Nephron (organoid): ENCODE measurements around the gene CIT.
A peak's percentile ranks its signal among the peaks of the same experiment; 100 is the strongest.
"Not testable (repeated sequence)": the region's sequence is repeated elsewhere in the genome, so short reads cannot be mapped to it uniquely, and the experiment has no call there.

Experiments
- H3K27ac Mint-ChIP-seq, 3 experiments: 2 replicates each; pipeline ENCODE4 v1.8.0; 2020; ENCODE audit warnings: mixed read lengths in 3 of 3, mild to moderate bottlenecking in 2 of 3, moderate library complexity in 1 of 3
- H3K27me3 Mint-ChIP-seq: 2 replicates; pipeline ENCODE4 v1.8.0; 2021; ENCODE audit warnings: low read depth, mild to moderate bottlenecking, moderate library complexity, mixed read lengths
- H3K36me3 Mint-ChIP-seq: 2 replicates; pipeline ENCODE4 v1.8.0; 2020; ENCODE audit warnings: low read depth, mixed read lengths
- H3K4me1 Mint-ChIP-seq: 2 replicates; pipeline ENCODE4 v1.8.0; 2020; ENCODE audit warnings: mixed read lengths
- H3K4me3 Mint-ChIP-seq, 3 experiments: 2 replicates each; pipeline ENCODE4 v1.8.0; 2020; ENCODE audit warnings: mild to moderate bottlenecking in 3 of 3, mixed read lengths in 3 of 3, moderate library complexity in 2 of 3
- H3K9me3 Mint-ChIP-seq: 2 replicates; pipeline ENCODE4 v1.8.0; 2020; ENCODE audit warnings: mixed read lengths
- TF ChIP-seq, protein P1 (sequence below), 3 experiments: fragments of 200-600 bp; sonication (generic); IDR thresholded peaks; one replicate each; pipeline ENCODE4 v1.5.0; 2021; ENCODE audit warnings: antibody characterized with exemption in 3 of 3; ENCODE audit not compliant: unreplicated experiment in 3 of 3

The CIT gene

DNA sequence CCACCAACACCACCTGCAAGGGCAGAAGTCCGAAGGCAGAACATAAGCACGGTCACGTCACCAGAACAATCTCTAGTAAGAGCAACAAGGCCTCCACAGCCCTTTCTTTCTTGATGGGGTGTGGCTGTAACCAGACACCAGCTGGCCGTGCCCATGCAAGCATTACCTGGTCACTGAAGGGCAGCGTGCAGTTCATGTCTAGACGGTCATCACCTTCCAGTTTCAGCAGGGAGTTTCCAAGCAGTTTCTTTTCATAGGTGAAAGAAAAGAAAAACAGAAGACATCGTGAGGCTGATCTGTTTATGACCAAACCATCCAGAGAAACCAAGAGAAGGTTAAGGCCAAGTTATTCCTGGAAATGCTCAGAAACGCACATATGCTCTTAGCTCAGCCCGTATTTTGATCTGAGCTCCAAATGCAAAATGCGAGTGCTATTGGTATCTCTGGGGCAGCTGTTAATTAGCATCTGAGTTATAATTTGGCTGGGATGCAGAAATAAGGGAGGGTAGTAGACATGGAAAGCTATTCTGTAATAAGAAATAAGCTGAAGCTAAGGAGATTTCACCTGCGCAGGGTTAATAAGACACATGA is 166.7 kb downstream of the CIT start:
- Mint-ChIP-seq H3K4me1 (peaks cover 9% of the 10 kb centered on the region), H3K4me3 (peak overlapping the region in 1 of 3 experiments; percentile 20), H3K9me3 (no peaks in the 10 kb centered on the region), H3K27ac (peak overlapping the region; percentile 95 to 97 (median 96)), H3K36me3 (peaks cover 70% of the 10 kb centered on the region), H3K27me3 (no peaks in the 10 kb centered on the region)
- TF ChIP-seq, protein P1, sequence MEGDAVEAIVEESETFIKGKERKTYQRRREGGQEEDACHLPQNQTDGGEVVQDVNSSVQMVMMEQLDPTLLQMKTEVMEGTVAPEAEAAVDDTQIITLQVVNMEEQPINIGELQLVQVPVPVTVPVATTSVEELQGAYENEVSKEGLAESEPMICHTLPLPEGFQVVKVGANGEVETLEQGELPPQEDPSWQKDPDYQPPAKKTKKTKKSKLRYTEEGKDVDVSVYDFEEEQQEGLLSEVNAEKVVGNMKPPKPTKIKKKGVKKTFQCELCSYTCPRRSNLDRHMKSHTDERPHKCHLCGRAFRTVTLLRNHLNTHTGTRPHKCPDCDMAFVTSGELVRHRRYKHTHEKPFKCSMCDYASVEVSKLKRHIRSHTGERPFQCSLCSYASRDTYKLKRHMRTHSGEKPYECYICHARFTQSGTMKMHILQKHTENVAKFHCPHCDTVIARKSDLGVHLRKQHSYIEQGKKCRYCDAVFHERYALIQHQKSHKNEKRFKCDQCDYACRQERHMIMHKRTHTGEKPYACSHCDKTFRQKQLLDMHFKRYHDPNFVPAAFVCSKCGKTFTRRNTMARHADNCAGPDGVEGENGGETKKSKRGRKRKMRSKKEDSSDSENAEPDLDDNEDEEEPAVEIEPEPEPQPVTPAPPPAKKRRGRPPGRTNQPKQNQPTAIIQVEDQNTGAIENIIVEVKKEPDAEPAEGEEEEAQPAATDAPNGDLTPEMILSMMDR (IDR thresholded peaks at IDR 0.05; ENCODE audit: unreplicated experiment in 3 of 3), result no peak

DNA sequence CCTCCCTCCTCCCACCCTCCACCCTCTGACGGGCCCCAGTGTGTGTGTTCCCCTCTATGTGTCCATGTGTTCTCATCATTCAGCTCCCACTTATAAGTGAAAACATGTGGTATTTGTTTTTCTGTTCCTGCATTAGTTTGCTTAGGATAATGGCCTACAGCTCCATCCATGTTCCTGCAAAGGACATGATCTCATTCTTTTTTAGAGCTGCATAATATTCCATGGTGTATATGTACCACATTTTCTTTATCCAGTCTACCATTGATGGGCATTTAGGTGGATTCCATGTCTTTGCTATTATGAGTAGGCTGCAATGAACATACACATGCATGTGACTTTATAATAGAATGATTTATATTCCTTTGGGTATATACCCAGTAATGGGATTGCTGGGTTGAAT is 170.7 kb downstream of the CIT start:
- not testable (repeated sequence) for H3K4me3 Mint-ChIP-seq, H3K4me1 Mint-ChIP-seq, H3K27me3 Mint-ChIP-seq, H3K27ac Mint-ChIP-seq, H3K9me3 Mint-ChIP-seq
- H3K36me3 Mint-ChIP-seq, result peaks cover 50% of the 10 kb centered on the region

DNA sequence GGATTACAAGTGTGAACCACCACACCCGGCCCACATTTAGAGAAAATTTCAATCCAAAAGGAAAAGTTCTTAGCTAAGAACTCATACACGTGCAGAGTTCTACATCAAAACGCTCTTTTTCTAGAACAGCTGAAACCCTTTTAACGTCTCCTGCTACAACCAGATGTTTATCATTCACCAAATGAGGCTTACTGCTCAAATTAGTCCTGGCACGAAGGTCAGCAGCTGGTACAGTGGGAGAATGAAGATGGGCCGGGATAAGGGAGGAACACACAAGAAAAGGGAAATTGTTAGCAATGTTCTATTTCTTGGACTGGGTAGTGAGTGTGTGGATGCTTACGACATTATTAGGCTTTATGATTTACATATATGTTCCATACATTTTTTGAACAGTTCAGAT is 171.9 kb downstream of the CIT start:
- no peak overlapping the region for H3K4me3 Mint-ChIP-seq
- no peaks in the 10 kb centered on the region for H3K27me3 Mint-ChIP-seq
- peak overlapping the region in 1 of 3 experiments; percentile 31 for H3K27ac Mint-ChIP-seq
- TF ChIP-seq, protein P1 (IDR thresholded peaks at IDR 0.05; ENCODE audit: unreplicated experiment in 3 of 3), result no peak
- H3K9me3 Mint-ChIP-seq, result no peaks in the 10 kb centered on the region
- H3K36me3 Mint-ChIP-seq, result peaks cover 47% of the 10 kb centered on the region
- no peaks in the 10 kb centered on the region for H3K4me1 Mint-ChIP-seq

DNA sequence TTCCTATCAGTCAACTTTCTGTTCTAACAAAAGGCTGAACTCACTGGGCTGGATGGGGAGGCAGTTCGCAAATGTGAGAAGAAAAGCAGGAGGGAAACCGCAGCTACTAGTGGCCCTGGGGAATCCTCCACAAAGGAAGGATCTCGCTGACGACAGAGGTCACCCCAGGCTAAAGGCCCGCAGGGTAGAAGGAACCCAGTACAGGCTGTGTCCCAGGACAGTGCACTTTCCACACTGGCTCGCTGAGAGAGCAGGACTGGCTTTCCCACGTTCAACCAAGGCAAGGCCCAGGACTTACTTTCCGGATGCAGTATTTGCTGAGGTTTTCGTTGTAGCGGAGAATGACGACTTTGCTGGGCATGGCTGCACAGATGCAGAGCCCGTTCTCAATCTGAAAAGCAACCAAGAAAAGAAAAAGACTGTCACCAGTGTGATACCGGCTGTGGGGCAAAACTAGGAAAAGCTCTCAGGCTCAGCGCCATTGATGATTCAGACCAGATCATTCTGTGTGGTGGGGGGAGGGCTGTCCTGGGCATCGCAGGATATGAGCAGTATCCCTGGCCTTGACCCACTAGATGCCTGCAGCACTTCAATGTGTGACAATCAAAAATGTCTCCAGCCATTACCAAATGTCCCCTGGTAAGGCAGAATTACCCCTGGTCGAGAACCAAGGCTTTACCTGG is 172.9 kb downstream of the CIT start:
- no peak overlapping the region for H3K4me3 Mint-ChIP-seq
- TF ChIP-seq, protein P1 (IDR thresholded peaks at IDR 0.05; ENCODE audit: unreplicated experiment in 3 of 3), result no peak
- H3K27ac Mint-ChIP-seq, result peak overlapping the region in 1 of 3 experiments; percentile 41
- H3K27me3 Mint-ChIP-seq, result no peaks in the 10 kb centered on the region
- H3K4me1 Mint-ChIP-seq, result no peaks in the 10 kb centered on the region
- H3K36me3 Mint-ChIP-seq, result peaks cover 42% of the 10 kb centered on the region
- H3K9me3 Mint-ChIP-seq, result no peaks in the 10 kb centered on the region

DNA sequence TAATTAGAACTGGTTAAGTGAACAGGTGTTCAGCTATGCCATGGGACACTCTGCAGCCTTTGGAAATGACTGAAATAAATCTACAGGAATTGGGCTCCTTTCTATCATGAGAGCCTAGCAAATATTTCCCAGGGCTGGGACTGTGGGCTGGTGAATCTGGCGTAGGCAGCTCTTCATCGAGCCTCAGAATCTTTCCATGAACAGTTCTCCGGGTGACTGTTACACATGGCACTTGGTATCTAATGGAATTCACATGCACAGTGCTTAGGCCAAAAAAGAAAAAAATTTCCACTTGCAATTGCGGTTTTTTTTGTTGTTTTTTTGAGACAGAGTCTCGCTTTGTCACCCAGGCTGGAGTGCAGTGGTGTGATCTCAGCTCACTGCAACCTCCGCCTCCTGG is 177.0 kb downstream of the CIT start:
- Mint-ChIP-seq H3K9me3 (no peaks in the 10 kb centered on the region), H3K27me3 (no peaks in the 10 kb centered on the region), H3K27ac (peak overlapping the region in 2 of 3 experiments; percentile 36 to 67), H3K4me1 (no peaks in the 10 kb centered on the region), H3K4me3 (no peak overlapping the region), H3K36me3 (peaks cover 35% of the 10 kb centered on the region)
- TF ChIP-seq, protein P1 (IDR thresholded peaks at IDR 0.05; ENCODE audit: unreplicated experiment in 3 of 3), result no peak

DNA sequence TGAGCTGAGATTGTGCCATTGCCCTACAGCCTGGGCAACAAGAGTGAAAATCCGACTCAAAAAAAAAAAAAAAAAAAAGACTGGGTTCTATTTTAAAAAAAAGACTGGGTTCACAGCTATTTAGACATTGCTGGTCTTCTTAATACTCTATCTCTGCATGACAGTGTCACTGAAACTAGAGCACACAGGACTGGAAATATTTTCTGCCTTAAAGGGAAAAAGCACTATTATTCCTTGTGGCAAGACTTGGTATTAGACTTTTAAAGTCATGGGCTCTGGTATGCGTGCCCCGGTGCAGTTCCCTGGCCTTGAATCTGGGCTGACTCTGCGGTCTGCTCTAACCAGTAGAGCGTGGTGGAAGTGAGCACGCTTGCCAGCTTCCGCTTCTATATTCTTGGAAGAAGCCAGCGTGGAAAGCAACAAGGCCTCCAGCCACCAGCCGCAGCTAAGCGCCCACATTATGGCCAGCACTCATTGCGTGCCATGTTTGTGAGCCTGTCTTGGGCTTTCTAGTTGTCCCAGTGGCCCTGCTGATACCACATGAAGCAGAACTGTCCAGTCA is 177.8 kb downstream of the CIT start:
- H3K27ac Mint-ChIP-seq, result peak overlapping the region; percentile 36 to 82 (median 67)
- TF ChIP-seq, protein P1 (IDR thresholded peaks at IDR 0.05; ENCODE audit: unreplicated experiment in 3 of 3), result no peak
- H3K36me3 Mint-ChIP-seq, result peaks cover 34% of the 10 kb centered on the region
- H3K4me3 Mint-ChIP-seq, result no peak overlapping the region
- H3K4me1 Mint-ChIP-seq, result peaks cover under 1% of the 10 kb centered on the region
- no peaks in the 10 kb centered on the region for H3K9me3 Mint-ChIP-seq
- no peaks in the 10 kb centered on the region for H3K27me3 Mint-ChIP-seq
